K562 (cell line): Measurements from ENCODE around the gene CORO2A. TPM values are rescaled to one million over a fixed set of nuclear protein-coding genes. Genes with fewer than 3 reads are reported as not detected.
A peak's percentile ranks its signal among the peaks of the same experiment; 100 is the strongest.

Experiments
- CREB1 ChIP-seq, 2 experiments: sonication (generic) in 1 of 2; formaldehyde crosslinking in 1 of 2; IDR thresholded peaks; 2 replicates each; pipeline versions ENCODE4 v1.6.1 to v1.8.0; 2012 to 2022; ENCODE audit warnings: inconsistent platforms in 1 of 2, mild to moderate bottlenecking in 1 of 2, missing genetic modification reagents in 1 of 2, moderate library complexity in 1 of 2
- DMBX1 ChIP-seq: fragments of 250-450 bp; sonication (Bioruptor Pico); IDR thresholded peaks from 2 replicates; pipeline ENCODE4 v1.8.0; 2022; ENCODE audit warnings: inconsistent platforms, mild to moderate bottlenecking, moderate library complexity, borderline replicate concordance
- ELK1 ChIP-seq: sonication (generic); formaldehyde crosslinking; IDR thresholded peaks from 2 replicates; pipeline ENCODE4 v1.8.1; 2022; ENCODE audit warnings: missing genetic modification reagents
- MGA ChIP-seq: fragments of 450-650 bp; IDR thresholded peaks from 2 replicates; pipeline ENCODE4 v1.6.1; 2016; ENCODE audit warnings: mild to moderate bottlenecking, moderate library complexity
- NR2F6 ChIP-seq: fragments of 450-650 bp; formaldehyde crosslinking; IDR thresholded peaks from 2 replicates; pipeline ENCODE4 v1.4.0; 2020; ENCODE audit warnings: mild to moderate bottlenecking
- PRDM10 ChIP-seq: fragments of 450-650 bp; IDR thresholded peaks from 2 replicates; pipeline ENCODE4 v1.6.1; 2018; ENCODE audit not compliant: partially characterized antibody
- PTBP1 ChIP-seq: fragments of 200-400 bp; formaldehyde crosslinking; IDR thresholded peaks from 2 replicates; pipeline ENCODE4 v1.6.1; 2017; ENCODE audit warnings: low read depth, low read length
- SMAD4 ChIP-seq: fragments of 250-450 bp; sonication (Bioruptor Pico); conservative IDR thresholded peaks from 2 replicates; pipeline ENCODE4 v1.8.0; 2021; ENCODE audit warnings: inconsistent platforms, mild to moderate bottlenecking, moderate library complexity
- SUPT5H ChIP-seq: fragments of 450-650 bp; IDR thresholded peaks from 2 replicates; pipeline ENCODE4 v1.6.1; 2016
- ZNF217 ChIP-seq: sonication (generic); formaldehyde crosslinking; IDR thresholded peaks from 2 replicates; pipeline ENCODE4 v1.8.0; 2022; ENCODE audit warnings: mild to moderate bottlenecking, missing genetic modification reagents
- ZNF274 ChIP-seq: IDR thresholded peaks from 2 replicates; pipeline ENCODE4 v1.6.1; 2011; ENCODE audit warnings: low read depth, mild to moderate bottlenecking, low read length, moderate library complexity, borderline replicate concordance
- polyA plus RNA-seq, 8 experiments: library from polyadenylated mRNA; depleted of rRNA in 4 of 8; stranded (reverse) in 5 of 8; unstranded in 3 of 8; fragments of >200 nt; fragmentation: Nextera tagmentation in 2 of 8; fragmentation: Illumina TruSeq in 1 of 8; extraction: Ambion mirVana in 2 of 8; extraction: Trizol in 1 of 8; gene quantifications; 2 replicates each; pipeline versions ENCODE4 v1.2.1 to v1.2.3, GENCODE V29; 2011 to 2014; ENCODE audit warnings: inconsistent platforms in 1 of 8, missing spikeins in 1 of 8
- total RNA-seq, 7 experiments: library from RNA; depleted of rRNA in 6 of 7; stranded (reverse); fragments of >200 nt in 6 of 7; fragmentation: Illumina TruSeq in 2 of 7; extraction: Trizol in 2 of 7; gene quantifications; 2 replicates each; pipeline versions ENCODE4 v1.2.1 to v1.2.3, GENCODE V29; 2011 to 2021; ENCODE audit warnings: low replicate concordance in 1 of 7

Gene CORO2A
- total and polyA plus RNA-seq, 9 of the 15 experiments (the other 6 are each of a cell fraction or from before 2014, with no cell fraction given) = 9.5 to 26.6 (median 18.0) TPM

- no peak for TF ChIP-seq MGA
- no peak for TF ChIP-seq CREB1 (IDR thresholded peaks at IDR 0.05)
- 0 out of 2 replicates have a peak, but pooled peaks have one; percentile 31 for TF ChIP-seq CREB1 (CRISPR knock-in tag; IDR thresholded peaks at IDR 0.05)
- no peak for TF ChIP-seq ZNF274
- no peak for TF ChIP-seq PTBP1
- no peak for TF ChIP-seq SUPT5H
- no peak for TF ChIP-seq ZNF217 (CRISPR knock-in tag)
- TF ChIP-seq SMAD4 (CRISPR knock-in tag) = 0 out of 2 replicates have a peak, but pooled peaks have one; percentile 27
- no peak for TF ChIP-seq NR2F6 (CRISPR knock-in tag)
- no peak for TF ChIP-seq ELK1 (CRISPR knock-in tag)
- peak; percentile 21 for TF ChIP-seq PRDM10
- 0 out of 2 replicates have a peak, but pooled peaks have one; percentile 13 for TF ChIP-seq DMBX1 (CRISPR knock-in tag)
Measured at GRCh38 chr9:98175028-98175569, 17.3 kb downstream of the CORO2A start (continued).
